Glutamatergic neuron (in vitro differentiated cells): ENCODE measurements around the gene ZFYVE26. TPM values are rescaled to one million over a fixed set of nuclear protein-coding genes. Genes with fewer than 3 reads are reported as not detected.

ENCODE experiments used
- DNase-seq: peaks from one replicate; pipeline ENCODE4 v3.0.0; 2022
- H3K27ac Mint-ChIP-seq: one replicate; pipeline ENCODE4 v1.8.0; 2020; ENCODE audit warnings: mild to moderate bottlenecking, mixed read lengths, inconsistent platforms; ENCODE audit not compliant: unreplicated experiment
- H3K27me3 Mint-ChIP-seq: one replicate; pipeline ENCODE4 v1.8.0; 2020; ENCODE audit warnings: mild to moderate bottlenecking, moderate library complexity, mixed read lengths, inconsistent platforms; ENCODE audit not compliant: unreplicated experiment
- H3K36me3 Mint-ChIP-seq: one replicate; pipeline ENCODE4 v1.8.0; 2020; ENCODE audit warnings: mild to moderate bottlenecking, mixed read lengths, inconsistent platforms; ENCODE audit not compliant: unreplicated experiment
- H3K4me1 Mint-ChIP-seq: one replicate; pipeline ENCODE4 v1.8.0; 2020; ENCODE audit warnings: mild to moderate bottlenecking, low read depth, mixed read lengths, inconsistent platforms; ENCODE audit not compliant: unreplicated experiment
- H3K4me3 Mint-ChIP-seq: one replicate; pipeline ENCODE4 v1.8.0; 2020; ENCODE audit warnings: mild to moderate bottlenecking, mixed read lengths, inconsistent platforms; ENCODE audit not compliant: unreplicated experiment
- H3K9me3 Mint-ChIP-seq: one replicate; pipeline ENCODE4 v1.8.0; 2020; ENCODE audit warnings: mild to moderate bottlenecking, moderate library complexity, mixed read lengths, inconsistent platforms; ENCODE audit not compliant: unreplicated experiment
- CTCF ChIP-seq: fragments of 200-600 bp; sonication (generic); IDR thresholded peaks from one replicate; pipeline ENCODE4 v1.5.0; 2021; ENCODE audit not compliant: partially characterized antibody, unreplicated experiment
- total RNA-seq: library from RNA; stranded (reverse); fragmentation: NEBNext Ultra II Directional; extraction: Animal tissue kit (Norgen Biotek cat#: 25700); gene quantifications from one replicate; pipeline ENCODE4 v1.2.1, GENCODE V29; 2021; ENCODE audit not compliant: unreplicated experiment

The ZFYVE26 gene
- total RNA-seq, 1 donor from 2014 or later, result 32.5 TPM

- Mint-ChIP-seq H3K27me3 (peaks cover 2% of the 10 kb centered on the region), H3K4me3 (no peak overlapping the region), H3K36me3 (peaks cover 21% of the 10 kb centered on the region), H3K9me3 (peaks cover 11% of the 10 kb centered on the region), H3K4me1 (no peaks in the 10 kb centered on the region), H3K27ac (no peak overlapping the region)
- TF ChIP-seq CTCF, result no peak
- no peak for DNase-seq
Measured at GRCh38 chr14:67846029-67846610, 29.7 kb upstream of the ZFYVE26 start.

- Mint-ChIP-seq H3K27me3 (no peaks in the 10 kb centered on the region), H3K9me3 (no peaks in the 10 kb centered on the region), H3K4me3 (no peak overlapping the region), H3K4me1 (no peaks in the 10 kb centered on the region), H3K36me3 (no peaks in the 10 kb centered on the region), H3K27ac (no peak overlapping the region)
- TF ChIP-seq CTCF, result peak; percentile 62
- DNase-seq, result no peak
Measured at GRCh38 chr14:67837011-67837624, 20.7 kb upstream of the ZFYVE26 start.

GRCh38 chr14:67835596-67835995, 19.2 kb upstream of the ZFYVE26 start:
- Mint-ChIP-seq H3K27ac (no peak overlapping the region), H3K36me3 (no peaks in the 10 kb centered on the region), H3K9me3 (no peaks in the 10 kb centered on the region), H3K27me3 (no peaks in the 10 kb centered on the region), H3K4me1 (no peaks in the 10 kb centered on the region), H3K4me3 (no peak overlapping the region)
- no peak for DNase-seq
- TF ChIP-seq CTCF, result no peak

- Mint-ChIP-seq H3K4me1 (no peaks in the 10 kb centered on the region), H3K27me3 (no peaks in the 10 kb centered on the region), H3K4me3 (no peak overlapping the region), H3K27ac (no peak overlapping the region), H3K9me3 (no peaks in the 10 kb centered on the region), H3K36me3 (peaks cover 2% of the 10 kb centered on the region)
- no peak for TF ChIP-seq CTCF
- no peak for DNase-seq
Measured at GRCh38 chr14:67833403-67833802, 17.0 kb upstream of the ZFYVE26 start.

GRCh38 chr14:67831113-67831512, 14.7 kb upstream of the ZFYVE26 start:
- Mint-ChIP-seq H3K9me3 (no peaks in the 10 kb centered on the region), H3K36me3 (peaks cover 4% of the 10 kb centered on the region), H3K4me3 (no peak overlapping the region), H3K27me3 (no peaks in the 10 kb centered on the region), H3K27ac (no peak overlapping the region), H3K4me1 (no peaks in the 10 kb centered on the region)
- TF ChIP-seq CTCF, result no peak
- DNase-seq, result no peak
